A673 (cell line): ENCODE data around the gene ARHGEF39. TPM values are rescaled to one million over a fixed set of nuclear protein-coding genes. Genes with fewer than 3 reads are reported as not detected.
A peak's percentile ranks its signal among the peaks of the same experiment; 100 is the strongest.

Experiments used
- BruUV-seq: library from RNA; stranded (reverse); fragments of 400-500 nt; replicated peaks from 2 replicates; lab custom pipeline; 2021; lab: Mats Ljungman, UMichigan
- CTCF ChIA-PET: fragments of 300-600 bp; sonication (Branson Sonifier 250); formaldehyde crosslinking; loops from one replicate; lab custom pipeline; 2022; ENCODE audit warnings: antibody characterized with exemption; lab: Charles Lee
- POLR2A ChIA-PET: fragments of 300-600 bp; sonication (Branson Sonifier 250); formaldehyde crosslinking; loops from one replicate; lab custom pipeline; 2022; ENCODE audit warnings: antibody characterized with exemption; ENCODE audit not compliant: low non-redundant PET; lab: Charles Lee
- DNase-seq: peaks from one replicate; pipeline ENCODE4 v3.0.0-alpha.2; 2015; ENCODE audit warnings: low spot score
- H3K27ac ChIP-seq: fragments of 200-600 bp; sonication (generic); 2 replicates; pipeline ENCODE4 v1.5.1; 2016; ENCODE audit warnings: mixed run types, low read depth, mild to moderate bottlenecking, mixed read lengths, antibody characterized with exemption, low read length; ENCODE audit not compliant: poor library complexity, severe bottlenecking
- H3K27me3 ChIP-seq: fragments of 200-600 bp; sonication (generic); replicated peaks from 2 replicates; pipeline ENCODE4 v1.6.1; 2017; ENCODE audit warnings: mixed run types, low read depth, mild to moderate bottlenecking, mixed read lengths, antibody characterized with exemption, low read length; ENCODE audit not compliant: insufficient read depth, poor library complexity
- H3K36me3 ChIP-seq: fragments of 200-600 bp; sonication (generic); 2 replicates; pipeline ENCODE4 v1.6.1; 2016; ENCODE audit warnings: mixed run types, mild to moderate bottlenecking, mixed read lengths, antibody characterized with exemption, low read length; ENCODE audit not compliant: insufficient read depth, poor library complexity, severe bottlenecking
- H3K4me1 ChIP-seq: fragments of 200-600 bp; sonication (generic); 2 replicates; pipeline ENCODE4 v1.6.1; 2017; ENCODE audit warnings: mixed run types, mild to moderate bottlenecking, mixed read lengths, antibody characterized with exemption, low read length; ENCODE audit not compliant: insufficient read depth, poor library complexity, severe bottlenecking
- H3K4me3 ChIP-seq: fragments of 200-600 bp; sonication (generic); 2 replicates; pipeline ENCODE4 v1.5.1; 2016; ENCODE audit warnings: low read depth, mixed run types, mild to moderate bottlenecking, mixed read lengths, low read length; ENCODE audit not compliant: poor library complexity, severe bottlenecking
- H3K9me3 ChIP-seq: fragments of 200-600 bp; sonication (generic); 2 replicates; pipeline ENCODE4 v1.6.1; 2016; ENCODE audit warnings: mixed run types, low read depth, mild to moderate bottlenecking, mixed read lengths, antibody characterized with exemption, low read length; ENCODE audit not compliant: poor library complexity, severe bottlenecking
- CTCF ChIP-seq: fragments of 300-800, 200-600 bp; sonication (generic); conservative IDR thresholded peaks from 2 replicates; pipeline ENCODE4 v1.5.1; 2017; ENCODE audit warnings: low read depth, mild to moderate bottlenecking, antibody characterized with exemption, low read length, moderate library complexity, mixed read lengths
- EZH2 ChIP-seq: fragments of 200-600 bp; sonication (generic); IDR thresholded peaks from 2 replicates; pipeline ENCODE4 v1.6.1; 2017; ENCODE audit warnings: borderline replicate concordance, low read depth, mild to moderate bottlenecking, mixed read lengths, antibody characterized with exemption, low read length; ENCODE audit not compliant: poor library complexity, severe bottlenecking
- intact Hi-C: fragments of 100-400 bp; cut with micrococcal nuclease; formaldehyde crosslinking; loops from one replicate; pipeline ENCODE4 v1.10.0; 2022; ENCODE audit not compliant: unreplicated experiment
- total RNA-seq: library from RNA; stranded (reverse); gene quantifications from 2 replicates; pipeline ENCODE4 v1.2.3, GENCODE V29; 2021

The ARHGEF39 gene
- total RNA-seq, 1 experiment from 2014 or later = 25.0 TPM

GRCh38 chr9:35700031-35700430 lies 35.0 kb upstream of the ARHGEF39 start:
- no peaks in the 10 kb centered on the region for H3K27me3 ChIP-seq
- H3K4me3 ChIP-seq = no peak overlapping the region
- CTCF ChIA-PET = no interaction called here
- H3K4me1 ChIP-seq = no peaks in the 10 kb centered on the region
- H3K9me3 ChIP-seq = no peaks in the 10 kb centered on the region
- no peak for DNase-seq
- H3K36me3 ChIP-seq = peaks cover 81% of the 10 kb centered on the region
- no TSS peak for BruUV-seq
- POLR2A ChIA-PET = no interaction called here
- no peak overlapping the region for H3K27ac ChIP-seq
- intact Hi-C loops = no loop called here
- TF ChIP-seq EZH2 (no peak), CTCF (no peak)

- H3K27me3 ChIP-seq = no peaks in the 10 kb centered on the region
- no TSS peak for BruUV-seq
- H3K4me3 ChIP-seq = no peak overlapping the region
- peaks cover 64% of the 10 kb centered on the region for H3K36me3 ChIP-seq
- no peak overlapping the region for H3K27ac ChIP-seq
- H3K4me1 ChIP-seq = no peaks in the 10 kb centered on the region
- CTCF ChIA-PET = interaction anchor here (0.8 kb wide), 1 partner anchor 8 kb away, joined by 3 read pairs; no protein-coding TSS in a partner anchor
- DNase-seq = no peak
- TF ChIP-seq CTCF = no peak
- no peaks in the 10 kb centered on the region for H3K9me3 ChIP-seq
- POLR2A ChIA-PET = no interaction called here
- intact Hi-C loops = no loop called here
Measured at GRCh38 chr9:35698231-35698630, 33.2 kb upstream of the ARHGEF39 start.

DNA sequence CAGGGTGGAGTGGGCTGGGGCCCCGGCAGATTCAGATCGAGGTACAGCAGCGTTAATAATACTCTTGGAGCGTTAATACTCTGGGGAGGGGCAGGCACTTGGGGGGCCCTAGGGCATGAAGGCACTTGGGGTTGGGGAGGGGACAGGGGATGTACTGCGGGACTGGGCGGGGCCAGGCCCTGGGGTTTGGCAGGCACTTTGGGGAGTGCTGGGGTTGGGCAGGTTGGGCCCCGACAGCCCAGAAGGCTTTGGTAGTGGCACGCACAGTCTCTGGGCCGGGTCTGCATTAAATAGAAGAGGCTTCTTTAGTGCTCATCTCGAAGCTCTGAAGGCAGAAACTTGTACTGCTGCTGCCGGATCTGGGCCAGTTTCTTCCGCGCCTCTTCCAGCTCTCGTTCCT lies 32.5 kb upstream of the ARHGEF39 start:
- H3K27me3 ChIP-seq = no peaks in the 10 kb centered on the region
- TF ChIP-seq EZH2 (no peak), CTCF (no peak)
- intact Hi-C loops = no loop called here
- TSS peak; percentile 90 for BruUV-seq
- no peaks in the 10 kb centered on the region for H3K4me1 ChIP-seq
- ChIA-PET CTCF (interaction anchor here (1.5 kb wide), 1 partner anchor 40 kb away, joined by 8 read pairs; the partner anchor contains the start of genes CCDC107 and RMRP), POLR2A (interaction anchor here (0.6 kb wide), 1 partner anchor 29 kb away, joined by 3 read pairs; no protein-coding TSS in a partner anchor)
- H3K27ac ChIP-seq = no peak overlapping the region
- H3K36me3 ChIP-seq = peaks cover 57% of the 10 kb centered on the region
- no peak for DNase-seq
- H3K9me3 ChIP-seq = no peaks in the 10 kb centered on the region
- H3K4me3 ChIP-seq = no peak overlapping the region
